Fibroblast of skin of left quadriceps (primary cell): Measurements from ENCODE around the gene RAD18.

ENCODE experiments used
- DNase-seq, 2 experiments: peaks; one replicate each; pipeline ENCODE4 v3.0.0-alpha.2; 2013; ENCODE audit warnings: low read depth in 2 of 2

RAD18 gene

GRCh38 chr3:8865697-8866096 lies 97.6 kb downstream of the RAD18 start:
- DNase-seq: no peak

- DNase-seq: no peak
Measured at GRCh38 chr3:8864402-8865350, 98.6 kb downstream of the RAD18 start.

GRCh38 chr3:8863891-8864290 lies 99.4 kb downstream of the RAD18 start:
- DNase-seq: no peak

- DNase-seq: no peak
Measured at GRCh38 chr3:8857720-8858367, 105.4 kb downstream of the RAD18 start.

- peak in 1 of 2 experiments; percentile 38 for DNase-seq
Measured at GRCh38 chr3:8856721-8857120, 106.6 kb downstream of the RAD18 start.

GRCh38 chr3:8856071-8856470 lies 107.2 kb downstream of the RAD18 start:
- no peak for DNase-seq

GRCh38 chr3:8854656-8855055 lies 108.6 kb downstream of the RAD18 start:
- no peak for DNase-seq

- no peak for DNase-seq
Measured at GRCh38 chr3:8853081-8853480, 110.2 kb downstream of the RAD18 start.

GRCh38 chr3:8852511-8852910 lies 110.8 kb downstream of the RAD18 start:
- DNase-seq: no peak

GRCh38 chr3:8851703-8852102 lies 111.6 kb downstream of the RAD18 start:
- peak; percentile 82 for DNase-seq

- peak; percentile 86 to 88 for DNase-seq
Measured at GRCh38 chr3:8848696-8849131, 114.6 kb downstream of the RAD18 start.

GRCh38 chr3:8847317-8847716 lies 116.0 kb downstream of the RAD18 start:
- DNase-seq: no peak

GRCh38 chr3:8846176-8846575 lies 117.1 kb downstream of the RAD18 start:
- DNase-seq: no peak

- DNase-seq: no peak
Measured at GRCh38 chr3:8845641-8846040, 117.6 kb downstream of the RAD18 start.

- DNase-seq: no peak
Measured at GRCh38 chr3:8843347-8843746, 119.9 kb downstream of the RAD18 start.

- no peak for DNase-seq
Measured at GRCh38 chr3:8842293-8842692, 121.0 kb downstream of the RAD18 start.

- no peak for DNase-seq
Measured at GRCh38 chr3:8841472-8841871, 121.8 kb downstream of the RAD18 start.

GRCh38 chr3:8840556-8840955 lies 122.7 kb downstream of the RAD18 start:
- peak; percentile 46 to 49 for DNase-seq

GRCh38 chr3:8839607-8840325 lies 123.5 kb downstream of the RAD18 start:
- no peak for DNase-seq

GRCh38 chr3:8838765-8839423 lies 124.4 kb downstream of the RAD18 start:
- no peak for DNase-seq

- no peak for DNase-seq
Measured at GRCh38 chr3:8838234-8838633, 125.0 kb downstream of the RAD18 start.

GRCh38 chr3:8837162-8837561 lies 126.1 kb downstream of the RAD18 start:
- DNase-seq: peak; percentile 51 to 62
